Kidney epithelial cell (primary cell): Measurements from ENCODE around the gene STC2. TPM values are rescaled to one million over a fixed set of nuclear protein-coding genes. Genes with fewer than 3 reads are reported as not detected.

Experiments used
- DNase-seq: peaks from one replicate; pipeline ENCODE4 v3.0.0-alpha.2; 2010; ENCODE audit warnings: low read depth
- H3K27me3 ChIP-seq: 2 replicates; pipeline ENCODE4 v1.6.0; 2011; ENCODE audit warnings: low read length; ENCODE audit not compliant: control insufficient read depth, insufficient read depth
- H3K36me3 ChIP-seq: 2 replicates; pipeline ENCODE4 v1.5.1; 2011; ENCODE audit warnings: low read length; ENCODE audit not compliant: control insufficient read depth, insufficient read depth
- H3K4me3 ChIP-seq: 2 replicates; pipeline ENCODE4 v1.5.1; 2011; ENCODE audit warnings: low read depth, mild to moderate bottlenecking, control low read depth, low read length
- CTCF ChIP-seq: IDR thresholded peaks from 2 replicates; pipeline ENCODE4 v1.5.1; 2011; ENCODE audit warnings: mild to moderate bottlenecking, moderate library complexity, low read length, control low read depth, inconsistent platforms; ENCODE audit not compliant: insufficient read depth, poor library complexity, severe bottlenecking
- total RNA-seq: library from RNA; depleted of rRNA; stranded (reverse); fragments of >200 nt; gene quantifications from 2 replicates; pipeline ENCODE4 v1.2.3, GENCODE V29; 2015

STC2 gene
- total RNA-seq, 1 donor from 2014 or later, result 219 TPM

- Histone ChIP-seq H3K4me3 (no peak overlapping the region), H3K27me3 (no peaks in the 10 kb centered on the region), H3K36me3 (no peaks in the 10 kb centered on the region)
- no peak for TF ChIP-seq CTCF
- no peak for DNase-seq
These were observed 26.3 kb downstream of the STC2 start for GRCh38 chr5:173301695-173302545.

DNA sequence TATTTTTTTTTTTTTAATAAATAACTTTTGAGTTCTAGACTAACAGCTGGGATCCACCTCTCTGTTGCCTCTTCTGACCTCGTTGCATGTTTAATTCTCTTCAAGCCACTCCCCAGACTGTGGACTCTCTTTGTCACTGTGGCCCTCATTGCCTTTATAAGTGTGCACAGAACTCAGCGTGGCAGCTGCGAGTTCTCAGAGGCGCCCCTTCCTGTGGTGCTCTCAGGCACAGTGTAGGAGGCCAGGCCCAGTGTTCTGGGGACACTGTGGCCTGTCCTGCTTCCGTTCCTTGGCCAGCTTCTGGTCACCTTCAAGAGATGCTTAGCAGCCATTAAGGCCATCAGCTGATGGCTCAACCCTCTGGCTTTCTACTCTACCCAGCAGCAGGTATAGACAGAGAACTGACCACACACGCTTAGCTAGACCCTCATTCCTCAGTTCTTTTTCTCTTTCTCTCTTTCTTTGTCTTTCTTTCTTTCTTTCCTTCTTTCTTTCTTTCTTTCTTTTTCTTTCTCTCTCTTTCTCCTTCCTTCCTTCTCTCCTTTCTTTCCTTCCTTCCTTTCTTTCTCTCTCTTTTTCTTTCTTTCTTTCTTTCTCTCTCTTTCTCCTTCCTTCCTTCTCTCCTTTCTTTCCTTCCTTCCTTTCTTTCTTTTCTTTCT lies 27.7 kb downstream of the STC2 start:
- no peak overlapping the region for H3K4me3 ChIP-seq
- TF ChIP-seq CTCF, result no peak

DNA sequence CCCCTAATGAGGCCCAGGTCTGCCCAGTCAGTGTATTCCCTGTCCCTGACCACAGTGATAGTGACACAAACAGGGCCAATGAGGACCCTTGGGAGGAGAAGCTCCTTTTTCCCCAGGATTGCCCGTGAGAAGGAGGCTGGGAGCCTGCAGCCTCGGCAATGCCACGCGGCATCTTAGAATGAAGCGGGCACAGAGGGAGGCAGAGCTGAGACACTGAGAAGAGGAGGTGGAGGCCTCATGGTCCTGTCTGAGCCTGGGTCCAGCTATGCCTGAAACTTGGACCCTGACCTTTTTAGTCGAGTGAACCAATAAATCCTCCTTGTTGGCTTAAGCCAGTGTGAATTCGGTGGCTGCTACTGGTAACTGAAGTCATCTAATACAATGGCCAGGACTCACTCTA lies 28.4 kb downstream of the STC2 start:
- Histone ChIP-seq H3K36me3 (no peaks in the 10 kb centered on the region), H3K4me3 (no peak overlapping the region), H3K27me3 (no peaks in the 10 kb centered on the region)
- no peak for TF ChIP-seq CTCF
- DNase-seq, result no peak

More for the DNA sequence above, 27.7 kb downstream of the STC2 start:
- Histone ChIP-seq H3K27me3 (no peaks in the 10 kb centered on the region), H3K36me3 (no peaks in the 10 kb centered on the region)
- DNase-seq, result no peak

- H3K36me3 ChIP-seq, result no peaks in the 10 kb centered on the region
- H3K4me3 ChIP-seq, result no peak overlapping the region
- no peak for TF ChIP-seq CTCF
- no peaks in the 10 kb centered on the region for H3K27me3 ChIP-seq
- no peak for DNase-seq
These were observed 29.8 kb downstream of the STC2 start for GRCh38 chr5:173298213-173298926.

GRCh38 chr5:173297813-173298212 lies 30.4 kb downstream of the STC2 start:
- no peaks in the 10 kb centered on the region for H3K36me3 ChIP-seq
- DNase-seq, result no peak
- TF ChIP-seq CTCF, result no peak
- H3K27me3 ChIP-seq, result no peaks in the 10 kb centered on the region
- H3K4me3 ChIP-seq, result no peak overlapping the region
